Breast epithelium (tissue), 3 donors: ENCODE results near the gene DHRS1.

Experiments
- POLR2A ChIP-seq: fragments of 450-650 bp; IDR thresholded peaks from one replicate; pipeline ENCODE4 v1.6.1; 2016; ENCODE audit warnings: antibody characterized with exemption, mild to moderate bottlenecking, moderate library complexity
- POLR2AphosphoS5 ChIP-seq, 3 donors: sonication (generic); formaldehyde crosslinking; IDR thresholded peaks; one replicate each; pipeline ENCODE4 v1.6.1; 2017; ENCODE audit warnings: antibody characterized with exemption in 3 of 3
- TF ChIP-seq, protein P1 (sequence below), 3 donors: fragments of 450-650 bp; IDR thresholded peaks; one replicate each; pipeline ENCODE4 v1.5.1; 2016 to 2017; ENCODE audit warnings: antibody characterized with exemption in 3 of 3, mild to moderate bottlenecking in 3 of 3, moderate library complexity in 3 of 3

- TF ChIP-seq, protein P1, sequence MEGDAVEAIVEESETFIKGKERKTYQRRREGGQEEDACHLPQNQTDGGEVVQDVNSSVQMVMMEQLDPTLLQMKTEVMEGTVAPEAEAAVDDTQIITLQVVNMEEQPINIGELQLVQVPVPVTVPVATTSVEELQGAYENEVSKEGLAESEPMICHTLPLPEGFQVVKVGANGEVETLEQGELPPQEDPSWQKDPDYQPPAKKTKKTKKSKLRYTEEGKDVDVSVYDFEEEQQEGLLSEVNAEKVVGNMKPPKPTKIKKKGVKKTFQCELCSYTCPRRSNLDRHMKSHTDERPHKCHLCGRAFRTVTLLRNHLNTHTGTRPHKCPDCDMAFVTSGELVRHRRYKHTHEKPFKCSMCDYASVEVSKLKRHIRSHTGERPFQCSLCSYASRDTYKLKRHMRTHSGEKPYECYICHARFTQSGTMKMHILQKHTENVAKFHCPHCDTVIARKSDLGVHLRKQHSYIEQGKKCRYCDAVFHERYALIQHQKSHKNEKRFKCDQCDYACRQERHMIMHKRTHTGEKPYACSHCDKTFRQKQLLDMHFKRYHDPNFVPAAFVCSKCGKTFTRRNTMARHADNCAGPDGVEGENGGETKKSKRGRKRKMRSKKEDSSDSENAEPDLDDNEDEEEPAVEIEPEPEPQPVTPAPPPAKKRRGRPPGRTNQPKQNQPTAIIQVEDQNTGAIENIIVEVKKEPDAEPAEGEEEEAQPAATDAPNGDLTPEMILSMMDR (IDR thresholded peaks at IDR 0.05), result no peak
- TF ChIP-seq POLR2AphosphoS5 (IDR thresholded peaks at IDR 0.05), result no peak
- TF ChIP-seq POLR2A, result no peak
Measured at GRCh38 chr14:24259282-24260025, 40.1 kb downstream of the DHRS1 start.
